CD4-positive, alpha-beta T cell (primary cell): ENCODE data around the gene ZNF454. TPM values are rescaled to one million over a fixed set of nuclear protein-coding genes. Genes with fewer than 3 reads are reported as not detected.

ENCODE experiments used
- ATAC-seq: fragments of 200-7000 bp; cut with Tn5 transposase; one replicate; pipeline ENCODE4 v1.10.0; 2022; ENCODE audit warnings: mild to moderate bottlenecking; ENCODE audit not compliant: poor library complexity
- CTCF ChIA-PET: fragments of 350-600 bp; sonication (Branson Sonifier 250); formaldehyde crosslinking; loops from one replicate; lab custom pipeline; 2021; ENCODE audit warnings: antibody characterized with exemption, inconsistent platforms; lab: Charles Lee
- POLR2A ChIA-PET: fragments of 350-600 bp; sonication (Branson Sonifier 250); formaldehyde crosslinking; loops from one replicate; lab custom pipeline; 2021; ENCODE audit warnings: antibody characterized with exemption, inconsistent platforms; lab: Charles Lee
- DNase-seq, 14 experiments: peaks; one replicate each; pipeline ENCODE4 v3.0.0-alpha.2; 2013 to 2020; ENCODE audit warnings: mixed read lengths in 2 of 14
- H3K27ac ChIP-seq, 2 donors: one replicate each; pipeline versions ENCODE4 v1.5.1 to v1.7.0; 2013; ENCODE audit warnings: low read length in 2 of 2, low read depth in 1 of 2, mild to moderate bottlenecking in 1 of 2
- H3K27me3 ChIP-seq, 2 experiments: 1 replicate in 1 of 2; 2 replicates in 1 of 2; pipeline versions ENCODE4 v1.6.1 to v1.7.0; 2013; ENCODE audit warnings: low read length in 2 of 2, control low read depth in 1 of 2, mild to moderate bottlenecking in 1 of 2, moderate library complexity in 1 of 2; ENCODE audit not compliant: insufficient read depth in 2 of 2, control insufficient read depth in 1 of 2
- H3K36me3 ChIP-seq: one replicate; pipeline ENCODE4 v1.6.1; 2013; ENCODE audit warnings: low read length, control low read depth; ENCODE audit not compliant: insufficient read depth
- H3K4me1 ChIP-seq: one replicate; pipeline ENCODE4 v1.6.1; 2013; ENCODE audit warnings: low read length, control low read depth; ENCODE audit not compliant: insufficient read depth
- H3K4me3 ChIP-seq: one replicate; pipeline ENCODE4 v1.5.1; 2013; ENCODE audit warnings: mild to moderate bottlenecking, low read length, moderate library complexity
- H3K9me3 ChIP-seq, 2 experiments: 1 replicate in 1 of 2; 2 replicates in 1 of 2; pipeline versions ENCODE4 v1.6.1 to v1.7.0; 2013; ENCODE audit warnings: low read length in 2 of 2, mild to moderate bottlenecking in 2 of 2, control low read depth in 1 of 2, moderate library complexity in 1 of 2; ENCODE audit not compliant: control insufficient read depth in 1 of 2, insufficient read depth in 1 of 2
- H3K27ac Mint-ChIP-seq: one replicate; pipeline ENCODE4 v1.8.0; 2020; ENCODE audit warnings: mixed read lengths
- H3K27me3 Mint-ChIP-seq: one replicate; pipeline ENCODE4 v1.8.0; 2021; ENCODE audit warnings: mixed read lengths
- H3K36me3 Mint-ChIP-seq: one replicate; pipeline ENCODE4 v1.8.0; 2021; ENCODE audit warnings: low read depth, mixed read lengths
- H3K4me1 Mint-ChIP-seq: one replicate; pipeline ENCODE4 v1.8.0; 2021; ENCODE audit warnings: low read depth, mixed read lengths
- H3K4me3 Mint-ChIP-seq: one replicate; pipeline ENCODE4 v1.8.0; 2020; ENCODE audit warnings: mild to moderate bottlenecking, mixed read lengths
- H3K9me3 Mint-ChIP-seq: one replicate; pipeline ENCODE4 v1.8.0; 2020; ENCODE audit warnings: mixed read lengths
- intact Hi-C, 2 experiments: fragments of 100-400 bp; cut with DNase I in 1 of 2; cut with micrococcal nuclease in 1 of 2; formaldehyde crosslinking; loops; one replicate each; pipeline versions ENCODE4 v1.15.1 to v1.9.0; 2023 to 2025; cut with DNase I, micrococcal nuclease
- total RNA-seq, 174 experiments: library from RNA in 2 of 174; stranded (reverse) in 2 of 174; gene quantifications; one replicate each; pipeline ENCODE4 v1.2.3 and lab custom pipeline; 2021 to 2026
- TF ChIP-seq, protein P1 (sequence below): fragments of 200-600 bp; IDR thresholded peaks from one replicate; pipeline ENCODE4 v1.8.0; 2022; ENCODE audit warnings: antibody characterized with exemption, mild to moderate bottlenecking

Gene ZNF454
- total RNA-seq, 2 experiments from 2014 or later, result not detected

DNA sequence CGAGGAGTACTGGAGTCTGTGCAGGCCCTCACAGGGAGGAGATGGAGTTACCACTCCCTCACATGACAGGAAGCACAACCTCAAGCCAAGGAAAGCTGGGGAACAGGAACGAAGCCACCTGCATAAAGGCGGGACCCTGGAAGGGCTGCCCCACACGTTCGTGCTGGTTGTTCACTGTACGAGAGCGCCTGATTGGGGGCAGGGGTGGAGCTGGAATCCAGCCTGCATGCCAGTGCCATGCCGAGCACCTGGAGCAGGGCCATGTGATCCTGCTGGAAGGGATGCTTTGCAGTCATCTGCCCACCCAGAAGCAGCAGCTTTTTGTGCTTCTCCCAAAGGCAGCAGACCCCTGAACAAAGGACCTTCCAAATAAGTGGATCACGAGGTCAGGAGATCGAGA, 42.7 kb downstream of the ZNF454 start:
- Histone ChIP-seq H3K36me3 (no peaks in the 10 kb centered on the region), H3K4me1 (no peaks in the 10 kb centered on the region), H3K9me3 (peaks cover 5 to 85% of the 10 kb centered on the region in 2 experiments), H3K27ac (no peak overlapping the region), H3K4me3 (no peak overlapping the region), H3K27me3 (no peaks in the 10 kb centered on the region)
- no peak overlapping the region for H3K4me3 Mint-ChIP-seq
- TF ChIP-seq, protein P1, sequence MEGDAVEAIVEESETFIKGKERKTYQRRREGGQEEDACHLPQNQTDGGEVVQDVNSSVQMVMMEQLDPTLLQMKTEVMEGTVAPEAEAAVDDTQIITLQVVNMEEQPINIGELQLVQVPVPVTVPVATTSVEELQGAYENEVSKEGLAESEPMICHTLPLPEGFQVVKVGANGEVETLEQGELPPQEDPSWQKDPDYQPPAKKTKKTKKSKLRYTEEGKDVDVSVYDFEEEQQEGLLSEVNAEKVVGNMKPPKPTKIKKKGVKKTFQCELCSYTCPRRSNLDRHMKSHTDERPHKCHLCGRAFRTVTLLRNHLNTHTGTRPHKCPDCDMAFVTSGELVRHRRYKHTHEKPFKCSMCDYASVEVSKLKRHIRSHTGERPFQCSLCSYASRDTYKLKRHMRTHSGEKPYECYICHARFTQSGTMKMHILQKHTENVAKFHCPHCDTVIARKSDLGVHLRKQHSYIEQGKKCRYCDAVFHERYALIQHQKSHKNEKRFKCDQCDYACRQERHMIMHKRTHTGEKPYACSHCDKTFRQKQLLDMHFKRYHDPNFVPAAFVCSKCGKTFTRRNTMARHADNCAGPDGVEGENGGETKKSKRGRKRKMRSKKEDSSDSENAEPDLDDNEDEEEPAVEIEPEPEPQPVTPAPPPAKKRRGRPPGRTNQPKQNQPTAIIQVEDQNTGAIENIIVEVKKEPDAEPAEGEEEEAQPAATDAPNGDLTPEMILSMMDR, result no peak
- DNase-seq (no peak), ATAC-seq (no peak)
- CTCF ChIA-PET, result no interaction called here
- no peaks in the 10 kb centered on the region for H3K36me3 Mint-ChIP-seq
- H3K27ac Mint-ChIP-seq, result no peak overlapping the region
- intact Hi-C loops, result no loop called here
- peaks cover 11% of the 10 kb centered on the region for H3K9me3 Mint-ChIP-seq
- POLR2A ChIA-PET, result no interaction called here
- no peaks in the 10 kb centered on the region for H3K27me3 Mint-ChIP-seq
- no peaks in the 10 kb centered on the region for H3K4me1 Mint-ChIP-seq

DNA sequence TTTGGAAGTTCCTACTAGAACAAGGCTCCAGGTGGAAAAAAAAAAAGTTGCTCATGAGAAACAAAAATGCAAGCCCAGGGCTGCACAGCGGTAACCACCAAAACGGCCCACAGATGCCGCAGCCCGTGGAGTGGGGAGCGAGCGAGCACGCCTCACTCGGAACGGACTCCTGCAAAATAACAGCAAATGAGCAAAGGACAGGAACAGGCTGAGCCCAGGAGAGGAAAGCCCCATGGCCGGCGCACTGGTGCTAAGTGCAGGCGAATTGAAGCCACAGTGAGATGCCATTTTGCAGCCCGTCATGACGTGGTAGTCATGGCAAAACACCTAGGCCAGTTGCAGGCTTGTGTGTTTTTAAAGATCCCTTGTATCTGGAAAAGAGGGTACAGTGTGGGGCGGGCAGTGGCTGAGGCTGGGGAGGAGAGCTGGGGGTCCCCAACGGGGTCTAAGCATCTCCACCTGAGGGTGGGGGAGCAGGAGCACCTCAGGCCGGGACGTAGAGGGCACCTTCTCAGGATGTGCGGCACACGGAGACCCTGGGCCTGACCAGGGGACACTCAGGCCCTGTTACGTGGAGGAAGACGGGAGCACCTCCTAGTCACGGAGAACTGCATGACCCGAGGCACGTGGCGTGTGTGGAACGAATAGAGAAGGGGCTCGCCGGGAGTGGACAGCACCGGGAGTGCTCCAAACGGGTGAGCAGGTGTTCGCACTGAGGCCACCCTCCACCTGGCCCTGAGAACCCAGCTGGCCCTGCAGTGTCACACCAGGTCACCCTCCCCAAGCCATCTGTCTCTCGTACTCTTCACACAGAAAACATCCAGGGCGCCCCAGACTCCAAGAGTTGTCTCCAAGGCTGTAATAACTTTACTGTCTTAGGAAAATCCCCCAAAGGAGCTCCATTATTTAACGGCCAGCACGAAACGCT, 43.4 kb downstream of the ZNF454 start:
- no peaks in the 10 kb centered on the region for H3K27me3 ChIP-seq
- no peak overlapping the region for H3K4me3 ChIP-seq
- Mint-ChIP-seq H3K27ac (no peak overlapping the region), H3K4me3 (no peak overlapping the region), H3K36me3 (no peaks in the 10 kb centered on the region), H3K27me3 (no peaks in the 10 kb centered on the region), H3K4me1 (no peaks in the 10 kb centered on the region), H3K9me3 (peaks cover 11% of the 10 kb centered on the region)
- no peak for ATAC-seq
- peaks cover 4 to 83% of the 10 kb centered on the region in 2 experiments for H3K9me3 ChIP-seq
- POLR2A ChIA-PET, result interaction anchor here (0.5 kb wide), 1 partner anchor 94 kb away, joined by 3 read pairs; no protein-coding TSS in a partner anchor
- CTCF ChIA-PET, result no interaction called here
- no peak overlapping the region for H3K27ac ChIP-seq
- H3K36me3 ChIP-seq, result no peaks in the 10 kb centered on the region
- no peak for DNase-seq
- intact Hi-C loops, result no loop called here
- no peaks in the 10 kb centered on the region for H3K4me1 ChIP-seq
- TF ChIP-seq, protein P1, result no peak

DNA sequence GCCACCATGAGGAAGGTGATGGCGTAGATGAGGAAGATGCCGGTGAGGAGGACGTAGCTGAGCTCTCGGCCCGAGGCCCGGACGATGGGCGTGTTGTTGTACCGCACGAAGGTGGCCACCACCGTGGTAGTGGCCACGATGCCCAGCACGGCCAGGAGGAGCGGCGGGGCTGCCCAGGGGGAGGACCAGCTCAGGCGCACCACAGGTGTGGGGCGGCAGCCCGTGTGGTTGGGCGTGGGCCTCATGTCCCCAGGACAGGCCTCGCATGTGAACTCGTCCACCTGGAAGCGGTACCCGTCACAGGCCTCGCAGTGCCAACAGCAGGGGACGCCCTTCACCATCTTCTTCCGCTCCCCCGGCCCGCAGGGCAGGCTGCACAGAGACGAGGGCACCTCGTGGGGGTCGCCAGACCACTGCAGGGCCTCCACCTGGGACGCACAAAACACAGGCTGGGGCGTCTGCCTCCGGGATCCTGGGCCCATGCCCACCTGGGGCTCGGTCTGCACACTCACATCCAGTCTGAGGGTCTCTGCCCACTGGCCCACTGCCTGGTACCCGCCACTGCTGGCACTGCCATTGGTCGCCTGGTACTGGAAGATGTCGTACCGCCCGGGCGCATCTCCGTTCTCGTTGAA, 45.4 kb downstream of the ZNF454 start:
- ATAC-seq (no peak), DNase-seq (no peak)
- Mint-ChIP-seq H3K27me3 (no peaks in the 10 kb centered on the region), H3K27ac (no peak overlapping the region), H3K9me3 (peaks cover 3% of the 10 kb centered on the region), H3K4me3 (no peak overlapping the region), H3K36me3 (no peaks in the 10 kb centered on the region), H3K4me1 (no peaks in the 10 kb centered on the region)
- TF ChIP-seq, protein P1, result no peak
- Histone ChIP-seq H3K27me3 (peaks cover 0 to under 1% of the 10 kb centered on the region in 2 experiments), H3K27ac (no peak overlapping the region), H3K36me3 (no peaks in the 10 kb centered on the region), H3K9me3 (peaks cover 12 to 93% of the 10 kb centered on the region in 2 experiments), H3K4me3 (no peak overlapping the region), H3K4me1 (no peaks in the 10 kb centered on the region)
- ChIA-PET CTCF (no interaction called here), POLR2A (no interaction called here)
- intact Hi-C loops, result no loop called here
